Fibroblast of skin of right biceps (primary cell): Measurements from ENCODE around the gene GPR157.
A peak's percentile ranks its signal among the peaks of the same experiment; 100 is the strongest.

Source experiments
- DNase-seq: peaks from one replicate; pipeline ENCODE4 v3.0.0-alpha.2; 2013

GPR157 gene

GRCh38 chr1:9059891-9060744 lies 68.8 kb downstream of the GPR157 start:
- DNase-seq = no peak

GRCh38 chr1:9058465-9058864 lies 70.4 kb downstream of the GPR157 start:
- DNase-seq = peak; percentile 15

GRCh38 chr1:9057851-9058250 lies 71.1 kb downstream of the GPR157 start:
- no peak for DNase-seq

- DNase-seq = no peak
Observed at GRCh38 chr1:9052272-9053049, 76.4 kb downstream of the GPR157 start.

- no peak for DNase-seq
Observed at GRCh38 chr1:9051379-9051778, 77.5 kb downstream of the GPR157 start.

- no peak for DNase-seq
Observed at GRCh38 chr1:9050803-9051202, 78.1 kb downstream of the GPR157 start.
